ENCODE data around the gene PER3.

The PER3 gene

DNA sequence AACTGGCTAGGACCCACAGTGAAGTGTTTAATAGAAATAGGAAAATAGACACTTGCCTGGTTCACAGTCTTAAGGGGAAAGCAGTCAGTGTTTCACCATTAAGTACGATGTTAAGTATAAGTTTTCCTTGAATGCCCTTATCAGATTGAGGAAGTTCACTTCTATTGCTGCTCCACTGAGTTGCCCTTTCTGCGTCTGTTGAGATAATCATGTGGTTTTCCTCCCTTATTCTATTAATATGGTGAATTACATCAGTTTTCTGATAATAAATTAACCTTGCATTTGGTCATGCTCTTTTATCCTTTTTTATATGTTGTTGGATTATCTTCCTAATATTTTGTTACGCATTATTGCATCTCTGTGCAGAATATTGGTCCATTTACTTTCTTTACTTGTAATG, 47.4 kb downstream of the PER3 start:
- FAIRE-seq = no peak
- DNase-seq (ENCODE audit: low spot score) = no peak

DNA sequence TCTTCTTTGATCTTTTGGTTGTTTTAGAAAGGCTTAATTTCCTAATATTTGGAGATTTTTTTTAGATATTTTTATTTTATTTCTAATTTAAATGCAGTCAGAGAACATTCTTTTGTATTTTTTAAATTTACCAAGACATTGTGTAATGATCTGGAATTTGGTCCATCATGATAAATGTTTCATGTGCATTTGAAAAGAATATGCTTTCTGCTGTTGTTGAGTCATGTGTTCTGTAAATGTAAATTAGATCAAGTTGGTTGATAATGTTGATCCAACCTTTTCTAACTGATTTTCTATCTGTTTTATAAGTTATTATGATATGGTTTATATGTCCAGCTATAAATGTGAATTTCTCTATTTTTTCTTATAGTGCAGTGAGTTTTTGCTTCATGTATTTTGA, 48.9 kb downstream of the PER3 start:
- FAIRE-seq = no peak

GRCh38 chr1:7838714-7839113, 54.6 kb downstream of the PER3 start:
- FAIRE-seq = no peak
- no peak for DNase-seq (ENCODE audit: low spot score)

More for the DNA sequence above, 48.9 kb downstream of the PER3 start:
- DNase-seq (ENCODE audit: low spot score) = no peak

GRCh38 chr1:7839526-7839925, 55.4 kb downstream of the PER3 start:
- FAIRE-seq (no peak), DNase-seq (ENCODE audit: low spot score) (no peak)

DNA sequence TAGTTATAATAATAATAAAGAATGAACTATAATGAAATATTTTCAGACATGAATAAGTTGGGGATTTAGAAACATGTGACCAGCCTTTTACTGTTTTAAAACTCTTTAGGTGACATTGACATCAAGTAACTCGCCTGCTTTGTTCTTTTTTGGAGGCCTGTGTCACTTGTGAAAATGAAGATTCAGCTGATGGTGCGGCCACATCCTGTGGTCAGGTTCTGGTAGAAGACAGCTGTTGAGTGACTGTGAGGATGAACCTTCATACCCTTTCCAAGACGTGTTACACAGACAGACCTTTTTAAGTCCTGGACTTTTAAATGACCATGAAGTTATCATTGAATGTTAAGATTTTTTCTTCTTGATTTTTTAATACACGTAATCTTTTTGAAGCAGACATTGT, 58.4 kb downstream of the PER3 start:
- FAIRE-seq (no peak), DNase-seq (ENCODE audit: low spot score) (no peak)

GRCh38 chr1:7845761-7846160, 61.7 kb downstream of the PER3 start:
- FAIRE-seq = no peak
- no peak for DNase-seq (ENCODE audit: low spot score)

- FAIRE-seq (no peak), DNase-seq (ENCODE audit: low spot score) (no peak)
Observed at GRCh38 chr1:7846656-7847055, 62.6 kb downstream of the PER3 start.

DNA sequence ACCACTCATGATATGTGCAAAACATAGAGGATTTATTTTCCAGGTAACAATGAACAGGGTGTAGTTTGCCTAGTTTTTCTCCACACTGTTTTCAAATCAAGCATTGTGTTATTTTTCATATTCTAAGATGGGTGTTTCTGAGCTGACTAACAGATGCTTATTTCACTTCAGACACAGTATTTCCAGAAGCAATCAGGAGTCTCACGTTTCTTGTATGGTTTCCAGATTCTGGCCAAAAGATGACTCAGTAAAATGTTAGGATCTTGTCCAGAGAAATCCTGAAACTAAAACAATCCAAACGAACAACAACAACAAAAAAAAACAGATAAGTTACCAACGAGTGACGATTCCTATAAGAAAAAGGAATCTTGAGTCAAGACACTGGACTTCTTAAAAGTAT, 63.5 kb downstream of the PER3 start:
- DNase-seq (ENCODE audit: low spot score) (no peak), FAIRE-seq (no peak)

DNA sequence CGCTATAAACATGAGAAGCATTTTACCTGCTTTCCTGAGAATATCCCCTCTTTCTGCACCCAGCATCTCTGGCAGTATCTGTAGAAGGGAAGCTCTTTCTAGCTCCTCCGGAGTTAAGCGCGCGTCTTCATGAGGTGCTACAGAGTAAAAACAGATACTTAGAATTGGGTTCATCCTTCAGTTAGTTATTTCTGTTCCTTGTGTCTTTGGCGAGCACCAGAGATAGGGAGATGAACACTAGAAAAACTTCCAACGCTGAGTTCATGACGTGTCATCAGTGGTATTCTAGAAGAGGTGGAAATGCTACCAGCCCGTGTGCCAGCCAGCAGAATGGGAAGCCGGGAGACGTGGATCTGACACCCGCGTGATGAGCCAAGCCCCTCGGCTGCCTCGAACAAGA, 66.7 kb downstream of the PER3 start:
- DNase-seq (ENCODE audit: low spot score) = no peak
- FAIRE-seq = no peak

GRCh38 chr1:7852804-7853683, 69.0 kb downstream of the PER3 start, which contains the start of gene UTS2:
TSS of gene UTS2 (minus strand) at chr1:7853065. CDS start at chr1:7853003, 62 bp downstream.
- FAIRE-seq (no peak), DNase-seq (ENCODE audit: low spot score) (no peak)

- FAIRE-seq (no peak), DNase-seq (ENCODE audit: low spot score) (no peak)
Observed at GRCh38 chr1:7853684-7854026, 69.6 kb downstream of the PER3 start.

- DNase-seq (ENCODE audit: low spot score) = no peak
- FAIRE-seq = no peak
Observed at GRCh38 chr1:7856345-7856744, 72.3 kb downstream of the PER3 start.

DNA sequence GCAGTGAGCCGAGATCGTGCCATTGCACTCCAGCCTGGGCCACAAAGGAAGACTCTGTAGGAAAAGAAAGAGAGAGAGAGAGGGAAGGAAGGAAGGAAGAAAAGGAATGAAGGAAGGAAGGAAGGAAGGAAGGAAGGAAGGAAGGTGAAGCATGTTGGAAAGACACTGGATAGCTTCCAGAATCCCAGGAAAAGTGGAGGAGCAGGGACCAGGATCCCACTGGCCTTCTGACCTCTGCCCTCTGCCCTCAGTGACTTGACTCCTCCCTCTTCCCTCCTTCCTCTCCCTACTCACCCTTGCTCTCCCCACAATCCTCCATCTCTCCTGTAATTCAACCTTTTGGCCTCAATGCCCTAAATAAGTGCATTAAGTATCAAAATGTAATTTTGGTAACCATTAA, 72.9 kb downstream of the PER3 start:
- DNase-seq (ENCODE audit: low spot score) (no peak), FAIRE-seq (no peak)

DNA sequence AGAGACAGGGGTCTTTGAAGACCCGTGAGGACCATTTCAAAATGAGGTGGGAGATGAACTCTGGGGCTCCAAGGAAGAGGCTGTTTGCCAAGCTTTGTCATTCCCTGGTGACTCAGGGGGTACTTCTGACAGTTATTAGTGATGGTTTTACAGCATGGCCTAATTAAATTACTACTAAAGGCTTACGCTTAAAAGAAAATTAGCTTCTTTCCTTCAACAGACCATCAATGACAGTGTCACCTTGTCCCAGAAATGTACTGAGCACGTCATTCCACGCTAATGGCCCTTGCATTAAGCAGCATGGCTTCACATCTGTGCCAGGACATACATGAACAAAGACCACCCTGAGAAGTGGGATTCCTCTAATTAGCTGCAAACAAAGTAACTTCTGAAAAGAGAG, 73.9 kb downstream of the PER3 start:
- FAIRE-seq (no peak), DNase-seq (ENCODE audit: low spot score) (no peak)

DNA sequence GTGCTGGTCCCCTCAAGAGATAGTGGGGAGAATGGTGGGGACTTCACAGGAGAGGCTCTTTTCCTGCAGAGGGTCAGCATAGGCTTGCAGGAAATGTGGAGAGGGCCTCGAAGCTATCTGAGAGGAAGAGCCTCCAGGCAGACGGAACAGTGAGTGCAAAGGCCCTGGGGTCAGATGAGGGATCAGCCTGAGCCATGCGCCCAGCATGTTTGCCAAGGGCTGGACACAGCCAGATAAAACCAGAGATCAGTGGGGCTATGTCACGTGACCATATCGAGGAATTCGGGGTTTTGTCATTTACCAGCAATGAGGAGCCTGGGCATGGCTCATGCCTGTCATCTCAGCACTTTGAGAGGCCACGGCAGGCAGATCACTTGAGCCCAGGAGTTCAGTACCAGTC, 75.3 kb downstream of the PER3 start:
- no peak for DNase-seq (ENCODE audit: low spot score)
- no peak for FAIRE-seq

DNA sequence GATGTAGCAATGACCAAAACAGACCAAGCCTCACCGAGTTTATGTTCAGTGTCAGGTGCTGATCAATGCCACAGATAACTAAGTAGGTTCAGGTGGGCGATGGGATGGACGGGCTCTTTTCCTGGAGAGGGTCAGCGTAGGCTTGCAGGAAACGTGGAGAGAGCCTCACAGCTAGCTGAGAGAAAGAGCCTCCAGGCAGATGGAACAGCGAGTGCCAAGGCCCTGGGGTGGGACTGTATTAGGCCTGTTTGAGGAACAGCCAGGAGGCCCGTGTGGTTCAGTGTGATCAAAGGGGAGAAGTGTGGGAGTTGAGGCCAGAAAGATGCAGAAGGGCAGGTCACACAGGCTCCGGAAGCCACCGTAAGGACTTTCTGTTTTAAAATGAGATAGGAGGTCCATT, 76.0 kb downstream of the PER3 start:
- DNase-seq (ENCODE audit: low spot score) = no peak
- FAIRE-seq = no peak

DNA sequence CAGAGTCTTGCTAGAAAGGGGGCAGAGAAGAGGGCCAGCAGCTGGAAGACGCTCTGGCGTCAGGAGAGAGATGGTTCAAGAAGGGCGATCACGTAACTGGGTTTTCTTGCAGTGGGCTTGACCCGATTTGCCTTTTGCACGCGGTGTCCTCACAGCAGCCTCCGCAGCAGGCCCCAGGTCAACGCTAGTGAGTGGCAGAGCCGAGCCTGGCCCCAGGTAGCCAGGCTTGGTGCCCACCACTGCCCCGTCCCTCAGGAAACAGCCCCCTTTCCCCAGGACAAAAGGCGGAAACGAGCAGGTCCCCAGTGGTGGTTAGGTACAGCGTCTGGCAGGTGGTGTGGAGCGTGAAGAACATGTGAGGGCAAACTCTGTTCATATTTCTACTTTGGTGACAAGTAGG, 77.4 kb downstream of the PER3 start:
- DNase-seq (ENCODE audit: low spot score) = no peak
- FAIRE-seq = no peak

- DNase-seq (ENCODE audit: low spot score) (no peak), FAIRE-seq (no peak)
Observed at GRCh38 chr1:7862211-7863060, 78.3 kb downstream of the PER3 start.

DNA sequence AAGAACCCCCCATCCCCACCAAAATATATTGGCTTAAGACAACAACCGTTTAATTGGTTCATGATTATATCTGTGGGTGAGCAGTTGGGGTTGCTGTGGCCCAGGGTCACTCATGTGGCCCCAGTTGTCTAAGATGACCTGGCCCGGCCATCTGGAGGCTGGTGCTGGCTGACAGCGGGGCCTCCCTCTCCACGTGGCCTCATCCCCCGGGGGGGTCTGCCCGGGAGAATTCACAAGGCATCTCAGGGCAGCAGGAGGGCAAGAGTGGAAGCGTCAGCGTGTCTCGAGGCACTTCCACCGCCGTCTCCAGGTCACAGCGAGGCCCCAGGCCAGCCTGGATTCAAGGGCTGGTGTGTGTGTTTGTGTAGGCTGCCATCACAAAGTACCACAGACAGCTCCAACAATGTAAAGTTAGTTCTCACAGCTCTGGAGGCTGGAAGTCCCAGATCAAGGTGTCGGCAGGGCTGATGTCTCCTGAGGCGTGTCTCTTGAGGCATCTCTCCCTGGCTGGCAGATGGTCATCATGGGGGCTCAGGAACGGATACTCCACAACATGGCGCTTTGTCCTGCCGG, 79.8 kb downstream of the PER3 start:
- DNase-seq (ENCODE audit: low spot score) (no peak), FAIRE-seq (no peak)

DNA sequence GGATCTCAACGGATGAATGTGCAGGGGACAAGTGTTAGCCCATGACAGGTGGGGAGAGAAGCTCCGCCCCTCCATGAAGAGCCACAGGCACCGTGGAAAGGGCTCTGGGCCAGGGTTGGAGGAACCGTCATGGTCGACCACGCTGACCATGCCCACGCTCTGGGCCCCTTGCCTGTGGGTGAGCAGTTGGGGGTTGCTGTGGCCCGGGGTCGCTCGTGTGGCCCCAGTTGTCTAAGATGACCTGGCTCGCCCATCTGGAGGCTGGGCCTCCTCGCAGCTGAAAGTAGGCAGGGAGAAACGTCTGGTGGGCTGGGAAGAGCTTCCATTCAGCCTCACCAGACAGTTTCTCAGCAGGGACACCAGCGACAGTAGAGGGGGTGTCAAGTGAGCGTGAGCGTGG, 81.9 kb downstream of the PER3 start:
- no peak for FAIRE-seq

GRCh38 chr1:7868070-7868780, 84.1 kb downstream of the PER3 start:
- DNase-seq (ENCODE audit: low spot score) (no peak), FAIRE-seq (no peak)

More for the DNA sequence above, 81.9 kb downstream of the PER3 start:
- no peak for DNase-seq (ENCODE audit: low spot score)
